ENCODE measurements around the gene FBXW8.
"Not testable (repeated sequence)": the region's sequence is repeated elsewhere in the genome, so short reads cannot be mapped to it uniquely, and the experiment has no call there.

Gene FBXW8

GRCh38 chr12:117042171-117042842 lies 131.6 kb downstream of the FBXW8 start:
- no peak for DNase-seq

GRCh38 chr12:117042862-117043261 lies 132.1 kb downstream of the FBXW8 start:
- DNase-seq, result no peak

GRCh38 chr12:117044311-117044710 lies 133.6 kb downstream of the FBXW8 start:
- DNase-seq, result no peak

- no peak for DNase-seq
These were observed 134.0 kb downstream of the FBXW8 start for GRCh38 chr12:117044790-117045159.

GRCh38 chr12:117045160-117046010 lies 134.6 kb downstream of the FBXW8 start:
- peak; percentile 81 for DNase-seq

GRCh38 chr12:117046011-117046369 lies 135.2 kb downstream of the FBXW8 start:
- DNase-seq, result peak; percentile 40

- DNase-seq, result no peak
These were observed 135.7 kb downstream of the FBXW8 start for GRCh38 chr12:117046425-117046824.

GRCh38 chr12:117046861-117047530 lies 136.2 kb downstream of the FBXW8 start:
- DNase-seq, result no peak

GRCh38 chr12:117047810-117048584 lies 137.2 kb downstream of the FBXW8 start:
- no peak for DNase-seq

- no peak for DNase-seq
These were observed 137.8 kb downstream of the FBXW8 start for GRCh38 chr12:117048585-117048904.

GRCh38 chr12:117049295-117049694 lies 138.5 kb downstream of the FBXW8 start:
- DNase-seq, result no peak

GRCh38 chr12:117050060-117050459 lies 139.3 kb downstream of the FBXW8 start:
- DNase-seq, result no peak

- DNase-seq, result no peak
These were observed 140.6 kb downstream of the FBXW8 start for GRCh38 chr12:117051380-117051779.

- DNase-seq, result no peak
These were observed 141.8 kb downstream of the FBXW8 start for GRCh38 chr12:117052386-117053049.

GRCh38 chr12:117053050-117053400 lies 142.3 kb downstream of the FBXW8 start:
- DNase-seq, result no peak

- no peak for DNase-seq
These were observed 142.9 kb downstream of the FBXW8 start for GRCh38 chr12:117053597-117054201.

- DNase-seq, result no peak
These were observed 143.5 kb downstream of the FBXW8 start for GRCh38 chr12:117054279-117054678.

GRCh38 chr12:117057626-117058025 lies 146.9 kb downstream of the FBXW8 start:
- not testable (repeated sequence) for DNase-seq

- DNase-seq, result no peak
These were observed 147.8 kb downstream of the FBXW8 start for GRCh38 chr12:117058442-117059072.

GRCh38 chr12:117059156-117059555 lies 148.4 kb downstream of the FBXW8 start:
- DNase-seq, result no peak

- DNase-seq, result no peak
These were observed 149.6 kb downstream of the FBXW8 start for GRCh38 chr12:117060246-117060928.

Data from GF-D8 (cell line).